HCT116 (cell line): ENCODE measurements around the gene CD22.

Experiments
- CBX3 ChIP-seq: IDR thresholded peaks from 2 replicates; pipeline ENCODE4 v1.6.1; 2012; ENCODE audit warnings: low read depth
- CTCF ChIP-seq, 3 experiments: fragments of 200-600 bp in 1 of 3; sonication (generic) in 1 of 3; IDR thresholded peaks in 2 of 3; conservative IDR thresholded peaks in 1 of 3; 2 replicates each; pipeline ENCODE4 v1.5.1; 2012 to 2017; ENCODE audit warnings: low read depth in 2 of 3, low read length in 2 of 3, antibody characterized with exemption in 1 of 3, borderline replicate concordance in 1 of 3, control low read depth in 1 of 3, mild to moderate bottlenecking in 1 of 3, mixed read lengths in 1 of 3, mixed run types in 1 of 3, moderate library complexity in 1 of 3; ENCODE audit not compliant: insufficient read depth in 1 of 3
- EZH2 ChIP-seq: fragments of 200-600 bp; sonication (generic); IDR thresholded peaks from 2 replicates; pipeline ENCODE4 v1.6.1; 2017; ENCODE audit warnings: antibody characterized with exemption, mixed run types
- EZH2phosphoT487 ChIP-seq: fragments of 200-600 bp; IDR thresholded peaks from 2 replicates; pipeline ENCODE4 v1.6.1; 2018; ENCODE audit warnings: antibody characterized with exemption, borderline replicate concordance
- JUND ChIP-seq: IDR thresholded peaks from 2 replicates; pipeline ENCODE4 v1.6.1; 2012
- MAX ChIP-seq: IDR thresholded peaks from 2 replicates; pipeline ENCODE4 v1.6.1; 2012
- POLR2A ChIP-seq: IDR thresholded peaks from 2 replicates; pipeline ENCODE4 v1.7.0; 2011; ENCODE audit warnings: borderline replicate concordance; ENCODE audit not compliant: insufficient read depth, insufficient read length; ENCODE audit errors: extremely low read depth
- POLR2AphosphoS5 ChIP-seq: IDR thresholded peaks from 2 replicates; pipeline ENCODE4 v1.6.1; 2011; ENCODE audit warnings: mild to moderate bottlenecking, low read depth, low read length, moderate library complexity
- RAD21 ChIP-seq: IDR thresholded peaks from 2 replicates; pipeline ENCODE4 v1.6.1; 2012; ENCODE audit warnings: low read depth, mild to moderate bottlenecking
- REST ChIP-seq: IDR thresholded peaks from 2 replicates; pipeline ENCODE4 v1.6.1; 2012; ENCODE audit warnings: low read depth
- SIN3A ChIP-seq: IDR thresholded peaks from 2 replicates; pipeline ENCODE4 v1.6.1; 2012; ENCODE audit warnings: low read depth
- SP1 ChIP-seq: IDR thresholded peaks from 2 replicates; pipeline ENCODE4 v1.6.1; 2012; ENCODE audit warnings: low read depth
- ZFX ChIP-seq: fragments of 450-650 bp; IDR thresholded peaks from 2 replicates; pipeline ENCODE4 v1.6.1; 2017

GRCh38 chr19:35379992-35380391, 51.0 kb downstream of the CD22 start:
- TF ChIP-seq REST (no peak), POLR2A (no peak), CTCF (IDR thresholded peaks at IDR 0.05 in 2 of 3, conservative IDR thresholded peaks at IDR 0.05 in 1 of 3; ENCODE audit: borderline replicate concordance in 1 of 3, insufficient read depth in 1 of 3, low read depth in 2 of 3, low read length in 2 of 3) (no peak), CBX3 (no peak), POLR2AphosphoS5 (no peak), MAX (no peak), RAD21 (no peak), SP1 (no peak), EZH2phosphoT487 (no peak), ZFX (no peak), EZH2 (no peak), SIN3A (no peak), JUND (no peak)
